GM12864 (cell line): ENCODE data around the gene FRMD4A.

Experiments used
- DNase-seq: peaks from one replicate; pipeline ENCODE4 v3.0.0-alpha.2; 2011; ENCODE audit warnings: low read depth
- H3K4me3 ChIP-seq: 2 replicates; pipeline ENCODE4 v1.5.1; 2011; ENCODE audit warnings: mild to moderate bottlenecking, low read depth, low read length, control low read depth
- TF ChIP-seq, protein P1 (sequence below): IDR thresholded peaks from 2 replicates; pipeline ENCODE4 v1.5.1; 2011; ENCODE audit warnings: low read depth, mild to moderate bottlenecking, moderate library complexity, low read length, control low read depth, inconsistent platforms; ENCODE audit errors: missing control alignments

FRMD4A gene

GRCh38 chr10:13795653-13796555, 534.8 kb downstream of the FRMD4A start:
- TF ChIP-seq, protein P1, sequence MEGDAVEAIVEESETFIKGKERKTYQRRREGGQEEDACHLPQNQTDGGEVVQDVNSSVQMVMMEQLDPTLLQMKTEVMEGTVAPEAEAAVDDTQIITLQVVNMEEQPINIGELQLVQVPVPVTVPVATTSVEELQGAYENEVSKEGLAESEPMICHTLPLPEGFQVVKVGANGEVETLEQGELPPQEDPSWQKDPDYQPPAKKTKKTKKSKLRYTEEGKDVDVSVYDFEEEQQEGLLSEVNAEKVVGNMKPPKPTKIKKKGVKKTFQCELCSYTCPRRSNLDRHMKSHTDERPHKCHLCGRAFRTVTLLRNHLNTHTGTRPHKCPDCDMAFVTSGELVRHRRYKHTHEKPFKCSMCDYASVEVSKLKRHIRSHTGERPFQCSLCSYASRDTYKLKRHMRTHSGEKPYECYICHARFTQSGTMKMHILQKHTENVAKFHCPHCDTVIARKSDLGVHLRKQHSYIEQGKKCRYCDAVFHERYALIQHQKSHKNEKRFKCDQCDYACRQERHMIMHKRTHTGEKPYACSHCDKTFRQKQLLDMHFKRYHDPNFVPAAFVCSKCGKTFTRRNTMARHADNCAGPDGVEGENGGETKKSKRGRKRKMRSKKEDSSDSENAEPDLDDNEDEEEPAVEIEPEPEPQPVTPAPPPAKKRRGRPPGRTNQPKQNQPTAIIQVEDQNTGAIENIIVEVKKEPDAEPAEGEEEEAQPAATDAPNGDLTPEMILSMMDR: no peak
- no peak overlapping the region for H3K4me3 ChIP-seq
- DNase-seq: no peak

- TF ChIP-seq, protein P1: no peak
- DNase-seq: no peak
- no peak overlapping the region for H3K4me3 ChIP-seq
Measured at GRCh38 chr10:13794992-13795612, 535.6 kb downstream of the FRMD4A start.

DNA sequence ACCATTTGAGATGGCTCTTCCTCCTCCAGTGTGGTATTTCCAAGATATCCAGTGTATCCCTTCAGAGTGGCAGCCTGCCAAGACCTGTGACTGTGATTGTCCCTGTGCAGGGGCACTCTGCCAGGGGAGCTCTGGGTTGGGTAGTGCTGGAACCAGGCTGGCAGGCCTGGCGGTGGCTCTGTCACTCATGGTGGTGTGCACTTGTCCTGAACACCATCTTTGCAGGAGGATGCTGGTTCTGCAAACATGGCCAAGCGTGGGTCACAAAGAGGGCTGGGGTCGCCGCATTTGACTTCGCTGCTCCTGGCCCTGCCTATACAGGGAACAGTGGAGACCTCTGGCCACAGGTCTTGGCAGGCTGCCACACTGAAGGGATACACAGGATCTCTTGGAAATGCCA, 538.7 kb downstream of the FRMD4A start:
- no peak for DNase-seq
- no peak overlapping the region for H3K4me3 ChIP-seq
- TF ChIP-seq, protein P1: no peak

GRCh38 chr10:13791483-13791882, 539.2 kb downstream of the FRMD4A start:
- H3K4me3 ChIP-seq: no peak overlapping the region
- TF ChIP-seq, protein P1: no peak
- DNase-seq: no peak

DNA sequence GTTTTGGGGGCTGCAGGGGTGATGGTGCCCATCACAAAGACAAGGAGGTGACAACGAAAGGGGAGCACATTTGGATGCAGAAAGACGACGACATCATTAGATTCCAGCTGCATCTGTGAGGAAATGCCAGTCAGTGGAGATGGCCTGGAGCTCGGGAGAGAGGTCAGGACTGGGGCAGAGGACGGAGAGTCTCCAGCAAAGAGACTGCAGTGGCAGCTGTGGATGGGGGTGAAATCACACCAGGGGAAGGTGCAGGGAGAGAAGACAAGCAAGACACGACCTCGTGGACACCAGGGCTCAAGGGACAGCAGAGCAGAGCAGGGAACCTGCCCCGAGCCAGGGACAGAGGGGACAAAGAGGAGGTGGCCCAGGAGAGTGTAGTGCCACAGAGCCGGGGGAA, 540.5 kb downstream of the FRMD4A start:
- DNase-seq: no peak
- TF ChIP-seq, protein P1: no peak
- H3K4me3 ChIP-seq: no peak overlapping the region

GRCh38 chr10:13789448-13789829, 541.3 kb downstream of the FRMD4A start:
- H3K4me3 ChIP-seq: no peak overlapping the region
- TF ChIP-seq, protein P1: no peak
- DNase-seq: no peak
